Tracheal epithelial cell (primary cell): Measurements from ENCODE around the gene GOLPH3L. TPM values are rescaled to one million over a fixed set of nuclear protein-coding genes. Genes with fewer than 3 reads are reported as not detected.

Experiments used
- total RNA-seq: library from RNA; depleted of rRNA; stranded (reverse); fragments of >200 nt; gene quantifications from 2 replicates; pipeline ENCODE4 v1.2.1, GENCODE V29; 2014

Gene GOLPH3L
- total RNA-seq = 11.6 and 11.7 TPM in 2 replicates

GRCh38 chr1:150696995-150697927, at the start of gene GOLPH3L:
Gene GOLPH3L, minus strand, starts transcription at chr1:150697154. Its CDS starts 2,316 bp downstream, at chr1:150694838.

GRCh38 chr1:150720703-150721102, 23.7 kb upstream of the GOLPH3L start, which contains the start of gene HORMAD1:
Gene HORMAD1, minus strand, starts transcription at chr1:150720895. Its CDS starts 1,390 bp downstream, at chr1:150719505.

GRCh38 chr1:150629115-150629928, 67.6 kb downstream of the GOLPH3L start, which contains the start of gene ENSA:
Gene ENSA, minus strand, starts transcription at chr1:150629612. Its CDS starts 142 bp downstream, at chr1:150629470.

Other genes starting within 250 kb of the GOLPH3L start
- gene TARS2, start 209.7 kb downstream of the GOLPH3L start, total RNA-seq = 17.8 and 23.4 TPM in 2 replicates
- 0.96 and 13.9 TPM in 2 replicates for gene ECM1, start 189.0 kb downstream of the GOLPH3L start, total RNA-seq
- gene FALEC, start 181.4 kb downstream of the GOLPH3L start, total RNA-seq = not detected in 2 replicates
- gene ADAMTSL4, start 147.7 kb downstream of the GOLPH3L start, total RNA-seq = 2.4 and 3.0 TPM in 2 replicates
- 252 and 361 TPM in 2 replicates for gene MCL1, start 117.5 kb downstream of the GOLPH3L start, total RNA-seq
- 120 and 260 TPM in 2 replicates for gene ENSA, start 67.5 kb downstream of the GOLPH3L start, total RNA-seq
- gene HORMAD1, start 23.7 kb upstream of the GOLPH3L start, total RNA-seq = 1.1 and 1.2 TPM in 2 replicates
- 1.7 and 19.0 TPM in 2 replicates for gene CTSS, start 68.6 kb upstream of the GOLPH3L start, total RNA-seq
- gene CTSK, start 111.1 kb upstream of the GOLPH3L start, total RNA-seq = 1.3 and 1.7 TPM in 2 replicates
- 14.7 and 16.9 TPM in 2 replicates for gene ARNT, start 179.4 kb upstream of the GOLPH3L start, total RNA-seq
- gene CTXND2, start 190.0 kb upstream of the GOLPH3L start, total RNA-seq = under 0.01 TPM in 1 of 2 replicates, not detected in the other
- gene SETDB1, start 229.2 kb upstream of the GOLPH3L start, total RNA-seq = 19.8 and 34.5 TPM in 2 replicates